SK-N-SH treated with all-trans-retinoic acid at 6 μM for 48 hours (cell line): ENCODE results near the gene POLR3K.

Experiments
- ATAC-seq: fragments of 200-7000 bp; cut with Tn5 transposase; 3 replicates; pipeline ENCODE4 v1.9.1; 2020; ENCODE audit warnings: mild to moderate bottlenecking, moderate library complexity
- ARNTL ChIP-seq: fragments of 450-650 bp; formaldehyde crosslinking; IDR thresholded peaks from 2 replicates; pipeline ENCODE4 v1.5.0; 2020; ENCODE audit warnings: low read depth, mild to moderate bottlenecking, moderate library complexity, borderline replicate concordance
- BACH2 ChIP-seq: fragments of 250-450 bp; sonication (Bioruptor Pico); IDR thresholded peaks from 2 replicates; pipeline ENCODE4 v1.9.0; 2021; ENCODE audit warnings: mild to moderate bottlenecking, borderline replicate concordance
- CSDC2 ChIP-seq: fragments of 250-450 bp; sonication (Bioruptor Pico); IDR thresholded peaks from 2 replicates; pipeline ENCODE4 v1.5.0; 2020; ENCODE audit warnings: mild to moderate bottlenecking, moderate library complexity
- CSRNP3 ChIP-seq: fragments of 250-450 bp; sonication (Bioruptor Pico); IDR thresholded peaks from 2 replicates; pipeline ENCODE4 v1.5.1; 2021; ENCODE audit warnings: mild to moderate bottlenecking, moderate library complexity
- ESRRG ChIP-seq: fragments of 250-450 bp; sonication (Bioruptor Pico); IDR thresholded peaks from 2 replicates; pipeline ENCODE4 v1.6.1; 2021; ENCODE audit warnings: mild to moderate bottlenecking
- GLIS3 ChIP-seq: fragments of 250-450 bp; sonication (Bioruptor Pico); IDR thresholded peaks from 2 replicates; pipeline ENCODE4 v1.5.0; 2020; ENCODE audit warnings: mild to moderate bottlenecking, moderate library complexity
- ISL1 ChIP-seq: fragments of 250-450 bp; sonication (Bioruptor Pico); IDR thresholded peaks from 2 replicates; pipeline ENCODE4 v2.1.2; 2022; ENCODE audit warnings: mild to moderate bottlenecking, moderate library complexity
- OSR1 ChIP-seq: fragments of 250-450 bp; sonication (Bioruptor Pico); IDR thresholded peaks from 2 replicates; pipeline ENCODE4 v1.8.0; 2022; ENCODE audit warnings: moderate library complexity, mild to moderate bottlenecking, inconsistent platforms
- PATZ1 ChIP-seq: fragments of 250-450 bp; sonication (Bioruptor Pico); IDR thresholded peaks from 2 replicates; pipeline ENCODE4 v1.8.0; 2020; ENCODE audit warnings: mild to moderate bottlenecking, moderate library complexity, borderline replicate concordance
- POU6F1 ChIP-seq: fragments of 250-450 bp; sonication (Bioruptor Pico); IDR thresholded peaks from 2 replicates; pipeline ENCODE4 v1.8.0; 2021; ENCODE audit warnings: low read depth, mild to moderate bottlenecking, moderate library complexity, borderline replicate concordance
- PPARA ChIP-seq: fragments of 250-450 bp; sonication (Bioruptor Pico); IDR thresholded peaks from 2 replicates; pipeline ENCODE4 v1.5.0; 2020; ENCODE audit warnings: mild to moderate bottlenecking, borderline replicate concordance
- RARB ChIP-seq: fragments of 250-450 bp; sonication (Bioruptor Pico); IDR thresholded peaks from 2 replicates; pipeline ENCODE4 v1.8.0; 2021; ENCODE audit warnings: mild to moderate bottlenecking, moderate library complexity
- SNAI2 ChIP-seq: fragments of 250-450 bp; sonication (Bioruptor Pico); IDR thresholded peaks from 2 replicates; pipeline ENCODE4 v1.5.0; 2020; ENCODE audit warnings: mild to moderate bottlenecking, moderate library complexity
- TCF4 ChIP-seq: fragments of 250-450 bp; sonication (Bioruptor Pico); IDR thresholded peaks from 2 replicates; pipeline ENCODE4 v1.8.0; 2021; ENCODE audit warnings: mild to moderate bottlenecking, moderate library complexity, borderline replicate concordance
- TOX ChIP-seq: fragments of 250-450 bp; sonication (Bioruptor Pico); IDR thresholded peaks from 2 replicates; pipeline ENCODE4 v1.8.0; 2021; ENCODE audit warnings: mild to moderate bottlenecking, moderate library complexity, borderline replicate concordance
- TSHZ2 ChIP-seq: fragments of 250-450 bp; sonication (Bioruptor Pico); IDR thresholded peaks from 2 replicates; pipeline ENCODE4 v1.5.0; 2020; ENCODE audit warnings: mild to moderate bottlenecking, moderate library complexity
- ZC3H10 ChIP-seq: fragments of 250-450 bp; sonication (Bioruptor Pico); IDR thresholded peaks from 2 replicates; pipeline ENCODE4 v1.5.1; 2021; ENCODE audit warnings: mild to moderate bottlenecking, moderate library complexity
- ZFP3 ChIP-seq: fragments of 250-450 bp; sonication (Bioruptor Pico); IDR thresholded peaks from 2 replicates; pipeline ENCODE4 v1.5.0; 2020; ENCODE audit warnings: mild to moderate bottlenecking, moderate library complexity
- ZFP30 ChIP-seq: fragments of 450-650 bp; formaldehyde crosslinking; IDR thresholded peaks from 2 replicates; pipeline ENCODE4 v1.5.0; 2022; ENCODE audit warnings: mild to moderate bottlenecking, moderate library complexity
- ZNF565 ChIP-seq: fragments of 450-650 bp; formaldehyde crosslinking; conservative IDR thresholded peaks from 2 replicates; pipeline ENCODE4 v1.5.0; 2020; ENCODE audit warnings: low read depth, mild to moderate bottlenecking, moderate library complexity
- ZNF70 ChIP-seq: fragments of 450-650 bp; formaldehyde crosslinking; IDR thresholded peaks from 2 replicates; pipeline ENCODE4 v1.5.0; 2020; ENCODE audit warnings: mild to moderate bottlenecking, moderate library complexity
- ZNF8 ChIP-seq: fragments of 450-650 bp; formaldehyde crosslinking; IDR thresholded peaks from 2 replicates; pipeline ENCODE4 v1.5.0; 2020; ENCODE audit warnings: mild to moderate bottlenecking, moderate library complexity

POLR3K gene

GRCh38 chr16:45454-45853, 8.0 kb downstream of the POLR3K start:
- no peak for ATAC-seq
- TF ChIP-seq ESRRG (CRISPR knock-in tag) (no peak), ARNTL (CRISPR knock-in tag) (no peak), GLIS3 (no peak)

- no peak for ATAC-seq
- no peak for TF ChIP-seq ZNF8 (CRISPR knock-in tag)
- no peak for TF ChIP-seq CSRNP3
- no peak for TF ChIP-seq RARB (CRISPR knock-in tag)
- TF ChIP-seq TOX: no peak
- TF ChIP-seq ZFP30 (CRISPR knock-in tag): no peak
- no peak for TF ChIP-seq ARNTL (CRISPR knock-in tag)
- TF ChIP-seq SNAI2 (CRISPR knock-in tag): no peak
- TF ChIP-seq ZC3H10 (CRISPR knock-in tag): no peak
Measured at GRCh38 chr16:44655-45054, 8.8 kb downstream of the POLR3K start.

- TF ChIP-seq OSR1 (CRISPR knock-in tag) (no peak), RARB (CRISPR knock-in tag) (no peak), ZNF70 (CRISPR knock-in tag) (no peak), PATZ1 (CRISPR knock-in tag) (no peak), POU6F1 (CRISPR knock-in tag) (no peak), BACH2 (no peak), CSRNP3 (no peak), ZFP30 (CRISPR knock-in tag) (no peak)
- no peak for ATAC-seq
Measured at GRCh38 chr16:43294-43693, 10.1 kb downstream of the POLR3K start.

GRCh38 chr16:42691-43090, 10.7 kb downstream of the POLR3K start:
- ATAC-seq: no peak
- TF ChIP-seq GLIS3: no peak
- no peak for TF ChIP-seq ZNF565 (CRISPR knock-in tag)
- no peak for TF ChIP-seq ISL1
- no peak for TF ChIP-seq TCF4 (CRISPR knock-in tag)
- TF ChIP-seq RARB (CRISPR knock-in tag): no peak
- TF ChIP-seq POU6F1 (CRISPR knock-in tag): no peak
- no peak for TF ChIP-seq CSDC2 (CRISPR knock-in tag)
- TF ChIP-seq ZNF70 (CRISPR knock-in tag): no peak
- TF ChIP-seq SNAI2 (CRISPR knock-in tag): no peak
- no peak for TF ChIP-seq ESRRG (CRISPR knock-in tag)
- no peak for TF ChIP-seq ZFP3 (CRISPR knock-in tag)
- TF ChIP-seq TOX: no peak
- no peak for TF ChIP-seq PATZ1 (CRISPR knock-in tag)
- TF ChIP-seq CSRNP3: no peak
- TF ChIP-seq PPARA (CRISPR knock-in tag): no peak
- TF ChIP-seq ZNF8 (CRISPR knock-in tag): no peak
- no peak for TF ChIP-seq ZFP30 (CRISPR knock-in tag)
- no peak for TF ChIP-seq TSHZ2 (CRISPR knock-in tag)
